Adrenal gland (tissue), 12 donors: ENCODE measurements around the gene ZNF561. TPM values are rescaled to one million over a fixed set of nuclear protein-coding genes. Genes with fewer than 3 reads are reported as not detected.
"Not testable (repeated sequence)": the region's sequence is repeated elsewhere in the genome, so short reads cannot be mapped to it uniquely, and the experiment has no call there.

Source experiments
- DNase-seq, 7 donors: peaks; one replicate each; pipeline ENCODE4 v3.0.0-alpha.2; 2019 to 2020
- H3K27ac ChIP-seq, 5 donors: fragments of 200-600 bp; sonication (generic) in 4 of 5; 1 replicate in 3 of 5; 2 replicates in 2 of 5; pipeline versions ENCODE4 v1.5.1 to v1.8.0; 2016 to 2020; ENCODE audit warnings: mild to moderate bottlenecking in 1 of 5
- H3K27me3 ChIP-seq: fragments of 200-600 bp; 2 replicates; pipeline ENCODE4 v1.8.0; 2021
- H3K36me3 ChIP-seq, 2 donors: fragments of 200-600 bp; replicated peaks in 1 of 2; 1 replicate in 1 of 2; 2 replicates in 1 of 2; pipeline versions ENCODE4 v1.5.1 to v1.8.0; 2018 to 2022
- H3K4me1 ChIP-seq, 2 donors: fragments of 200-600 bp; replicated peaks in 1 of 2; 1 replicate in 1 of 2; 2 replicates in 1 of 2; pipeline versions ENCODE4 v1.5.1 to v1.8.0; 2018 to 2021
- H3K4me3 ChIP-seq, 4 donors: fragments of 200-600 bp; sonication (generic) in 3 of 4; one replicate each; pipeline ENCODE4 v1.5.1; 2016 to 2018
- H3K9me3 ChIP-seq, 3 donors: fragments of 200-600 bp; sonication (generic) in 1 of 3; replicated peaks in 1 of 3; 1 replicate in 2 of 3; 2 replicates in 1 of 3; pipeline versions ENCODE4 v1.5.1 to v1.8.0; 2016 to 2021
- POLR2A ChIP-seq, 2 donors: fragments of 450-650 bp; IDR thresholded peaks; one replicate each; pipeline ENCODE4 v1.6.1; 2017; ENCODE audit warnings: antibody characterized with exemption in 2 of 2, mild to moderate bottlenecking in 2 of 2, moderate library complexity in 1 of 2
- WGBS, 4 donors: extraction: QIAGEN DNeasy Blood & Tissue Kit in 2 of 4; methylation state at CpG; one replicate each; pipeline versions ENCODE4 v1.1.5 to v1.1.7; 2013 to 2017; 5-methylcytosine and 5-hydroxymethylcytosine counted together
- intact Hi-C, 2 donors: fragments of 100-400 bp; cut with DNase I; formaldehyde crosslinking; loops; one replicate each; pipeline versions ENCODE4 v1.14.1 to v1.15.0; 2022 to 2023
- polyA plus RNA-seq, 3 donors: library from polyadenylated mRNA; stranded (reverse); fragments of 200-250 nt in 2 of 3; fragments of 350-450 nt in 1 of 3; fragmentation: Illumina TruSeq in 1 of 3; extraction: RNeasy Lipid Tissue Mini Kit (QIAGEN cat#74804) in 1 of 3; gene quantifications; one replicate each; pipeline ENCODE4 v1.2.3, GENCODE V29; 2013 to 2014
- total RNA-seq, 9 donors: library from RNA; depleted of rRNA in 4 of 9; stranded (reverse); fragments of >200 nt in 4 of 9; fragments of 120-200 nt in 1 of 9; fragmentation: NEBNext Ultra II Directional in 1 of 9; extraction: Animal tissue kit (Norgen Biotek cat#: 25700) in 1 of 9; gene quantifications; one replicate each; pipeline versions ENCODE4 v1.1.0 to v1.2.4, GENCODE V29; 2013 to 2023
- TF ChIP-seq, protein P1 (sequence below), 6 experiments: fragments of 450-650 bp in 4 of 6; fragments of 200-600 bp in 2 of 6; sonication (generic) in 1 of 6; IDR thresholded peaks; 1 replicate in 5 of 6; 2 replicates in 1 of 6; pipeline versions ENCODE4 v1.5.1 to v1.8.0; 2016 to 2021; ENCODE audit warnings: antibody characterized with exemption in 6 of 6, mild to moderate bottlenecking in 2 of 6, moderate library complexity in 1 of 6
- donor health status: healthy with polysubstance abuse.
- donor health status: Bipolar disorder and iron deficiency.
- donor health status: DM: yes; HTN: yes; CAD: no.
- donor health status: DM: no; HTN: no; CAD: no.
- donor health status: DM: no; HTN: no; CAD: no.
- donor health status: DM: yes; HTN: yes; CAD: no.

ZNF561 gene
- total and polyA plus RNA-seq, 12 donors, result 17.8 to 57.9 (median 30.5) TPM

DNA sequence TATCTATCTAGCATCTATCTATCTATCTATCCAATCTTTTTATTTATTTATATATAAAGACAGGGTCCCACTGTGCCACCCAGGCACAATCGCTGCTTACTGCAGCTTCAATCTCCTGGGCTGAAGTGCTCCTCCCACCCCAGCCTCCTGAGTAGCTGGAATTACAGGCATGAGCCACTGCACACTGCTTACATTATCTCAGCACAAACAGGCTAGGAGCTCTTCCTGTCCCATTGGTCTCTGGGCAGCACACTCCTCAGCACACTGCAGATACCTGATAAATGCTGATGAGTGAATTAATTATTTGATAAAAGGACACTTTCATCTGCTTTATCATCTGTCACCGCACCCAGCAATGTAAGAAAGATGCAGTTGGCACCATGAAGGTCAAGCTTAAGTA, 37.7 kb upstream of the ZNF561 start:
- Histone ChIP-seq H3K27ac (no peak overlapping the region), H3K36me3 (peaks cover 0 to 41% of the 10 kb centered on the region in 2 donors), H3K4me1 (no peaks in the 10 kb centered on the region), H3K4me3 (no peak overlapping the region), H3K9me3 (no peaks in the 10 kb centered on the region), H3K27me3 (no peaks in the 10 kb centered on the region)
- intact Hi-C loops, result loop anchor here in 1 of 2 donors (10.0 kb wide), 1 partner anchor 106 kb away; the partner anchor contains the start of gene ZNF846
- no peak for DNase-seq
- no peak for TF ChIP-seq POLR2A (IDR thresholded peaks at IDR 0.05)
- TF ChIP-seq, protein P1, sequence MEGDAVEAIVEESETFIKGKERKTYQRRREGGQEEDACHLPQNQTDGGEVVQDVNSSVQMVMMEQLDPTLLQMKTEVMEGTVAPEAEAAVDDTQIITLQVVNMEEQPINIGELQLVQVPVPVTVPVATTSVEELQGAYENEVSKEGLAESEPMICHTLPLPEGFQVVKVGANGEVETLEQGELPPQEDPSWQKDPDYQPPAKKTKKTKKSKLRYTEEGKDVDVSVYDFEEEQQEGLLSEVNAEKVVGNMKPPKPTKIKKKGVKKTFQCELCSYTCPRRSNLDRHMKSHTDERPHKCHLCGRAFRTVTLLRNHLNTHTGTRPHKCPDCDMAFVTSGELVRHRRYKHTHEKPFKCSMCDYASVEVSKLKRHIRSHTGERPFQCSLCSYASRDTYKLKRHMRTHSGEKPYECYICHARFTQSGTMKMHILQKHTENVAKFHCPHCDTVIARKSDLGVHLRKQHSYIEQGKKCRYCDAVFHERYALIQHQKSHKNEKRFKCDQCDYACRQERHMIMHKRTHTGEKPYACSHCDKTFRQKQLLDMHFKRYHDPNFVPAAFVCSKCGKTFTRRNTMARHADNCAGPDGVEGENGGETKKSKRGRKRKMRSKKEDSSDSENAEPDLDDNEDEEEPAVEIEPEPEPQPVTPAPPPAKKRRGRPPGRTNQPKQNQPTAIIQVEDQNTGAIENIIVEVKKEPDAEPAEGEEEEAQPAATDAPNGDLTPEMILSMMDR (IDR thresholded peaks at IDR 0.05), result no peak
- WGBS, 4 donors, result 87 to 95% (median 94%) methylated on average over 2 of the region's 2 CpGs

DNA sequence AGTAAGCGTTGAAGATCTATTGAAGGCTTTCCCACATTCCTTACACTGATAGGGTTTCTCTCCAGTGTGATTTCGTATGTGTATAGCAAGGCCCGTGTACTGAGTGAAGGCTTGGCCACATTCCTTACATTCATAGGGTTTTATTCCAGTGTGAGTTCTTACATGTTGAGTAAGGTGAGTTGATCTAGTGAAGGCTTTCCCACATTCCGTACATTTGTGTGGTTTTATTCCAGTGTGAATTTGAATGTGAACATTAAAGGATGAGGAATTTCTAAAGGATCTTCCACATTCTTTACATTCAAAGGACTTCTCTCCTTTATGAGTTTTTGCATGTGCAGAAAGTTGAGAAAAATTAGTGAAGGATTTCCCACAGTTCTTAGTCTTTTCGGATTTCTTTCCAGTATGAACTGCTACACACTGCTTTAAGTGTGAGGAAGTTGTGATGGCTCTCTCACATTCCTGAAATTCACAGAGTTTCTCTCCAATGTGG, 32.1 kb upstream of the ZNF561 start:
- H3K9me3 ChIP-seq, result peaks cover 0 to 11% (median 0%) of the 10 kb centered on the region in 3 donors
- H3K4me1 ChIP-seq, DNase-seq, H3K27me3 ChIP-seq, H3K27ac ChIP-seq, H3K4me3 ChIP-seq: not testable (repeated sequence)
- H3K36me3 ChIP-seq, result peaks cover 0 to 48% of the 10 kb centered on the region in 2 donors
- 97 to 98% (median 97%) methylated on average over 5 of the region's 5 CpGs for WGBS, 4 donors
- intact Hi-C loops, result loop anchor here in 1 of 2 donors (10.0 kb wide), 1 partner anchor 112 kb away; the partner anchor contains the start of gene ZNF846

DNA sequence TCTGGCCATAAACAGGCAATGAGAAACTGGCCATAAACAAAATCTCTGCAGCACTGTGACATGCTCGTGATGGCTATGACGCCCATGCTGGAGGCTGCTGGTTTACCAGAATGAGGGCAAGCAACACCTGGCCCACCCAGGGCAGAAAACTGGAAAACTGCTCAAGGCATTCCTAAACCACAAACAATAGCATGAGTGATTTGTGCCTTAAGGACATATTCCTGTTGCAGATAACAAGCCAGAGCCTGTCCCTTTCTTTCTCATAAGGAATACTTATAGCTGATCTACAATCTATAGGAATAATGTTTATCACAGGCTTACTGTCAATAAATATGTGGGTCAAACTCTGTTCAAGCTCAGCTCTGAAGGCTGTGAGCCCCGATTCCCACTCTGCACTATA, 30.4 kb upstream of the ZNF561 start:
- H3K9me3 ChIP-seq, result peaks cover 0 to 11% (median 0%) of the 10 kb centered on the region in 3 donors

DNA sequence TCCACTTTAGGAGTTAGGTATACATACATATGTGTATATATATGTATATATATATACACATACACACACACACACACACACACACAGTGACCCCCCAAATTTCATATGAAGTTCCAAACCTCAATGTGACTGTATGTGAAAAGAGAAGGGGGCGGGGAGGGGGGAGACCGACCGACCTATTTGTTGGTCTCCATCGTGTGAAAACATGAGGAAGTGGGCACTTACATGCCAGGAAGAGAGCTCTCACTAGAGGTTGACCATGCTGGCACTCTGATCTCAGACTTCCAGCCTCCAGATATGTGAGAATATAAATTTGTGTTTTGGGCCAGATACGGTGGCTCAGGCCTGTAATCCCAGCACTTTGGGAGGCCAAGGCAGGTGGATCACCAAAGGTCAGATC, 29.3 kb upstream of the ZNF561 start:
- peaks cover 0 to 11% (median 0%) of the 10 kb centered on the region in 3 donors for H3K9me3 ChIP-seq
- H3K27me3 ChIP-seq, result no peaks in the 10 kb centered on the region
- no peak overlapping the region for H3K4me3 ChIP-seq
- no peak overlapping the region for H3K27ac ChIP-seq
- no peak for TF ChIP-seq POLR2A (IDR thresholded peaks at IDR 0.05)
- TF ChIP-seq, protein P1 (IDR thresholded peaks at IDR 0.05), result no peak
- intact Hi-C loops, result loop anchor here in 1 of 2 donors (10.0 kb wide), 1 partner anchor 114 kb away; the partner anchor contains the start of gene ZNF846
- WGBS, 4 donors, result 87 to 96% (median 92%) methylated on average over 5 of the region's 5 CpGs
- H3K36me3 ChIP-seq, result peaks cover 0 to 35% of the 10 kb centered on the region in 2 donors
- DNase-seq, result no peak
- no peaks in the 10 kb centered on the region for H3K4me1 ChIP-seq

More for the DNA sequence above, 30.4 kb upstream of the ZNF561 start:
- peaks cover 0 to 46% of the 10 kb centered on the region in 2 donors for H3K36me3 ChIP-seq
- not testable (repeated sequence) for H3K4me1 ChIP-seq, H3K4me3 ChIP-seq, H3K27me3 ChIP-seq, H3K27ac ChIP-seq, DNase-seq
- 93 to 97% (median 97%) methylated on average over 3 of the region's 3 CpGs for WGBS, 4 donors
- intact Hi-C loops, result loop anchor here in 1 of 2 donors (10.0 kb wide), 1 partner anchor 113 kb away; the partner anchor contains the start of gene ZNF846

DNA sequence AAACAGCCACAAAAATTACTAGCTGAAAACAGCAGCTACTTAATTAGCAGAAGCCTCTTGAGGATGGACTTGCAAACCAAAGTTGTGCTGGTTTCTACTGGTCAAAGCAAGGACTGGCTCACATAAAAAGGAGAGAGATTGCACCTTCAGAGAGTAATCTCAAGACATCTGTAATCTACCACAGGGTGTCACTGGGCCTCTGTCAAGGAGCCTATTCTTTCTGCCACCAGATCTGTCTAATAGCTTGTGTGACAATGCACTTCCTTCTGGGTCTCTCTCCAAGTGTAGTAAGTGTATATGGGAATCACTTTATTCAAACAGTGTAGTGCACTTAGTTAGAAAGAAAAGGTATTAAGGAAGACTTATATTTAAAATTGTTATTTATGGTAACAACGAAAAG, 24.4 kb upstream of the ZNF561 start:
- no peaks in the 10 kb centered on the region for H3K9me3 ChIP-seq
- intact Hi-C loops, result no loop called here
- H3K4me1 ChIP-seq, result no peaks in the 10 kb centered on the region
- H3K36me3 ChIP-seq, result peaks cover 0 to 11% of the 10 kb centered on the region in 2 donors
- DNase-seq, result no peak
- TF ChIP-seq POLR2A (IDR thresholded peaks at IDR 0.05), result no peak
- TF ChIP-seq, protein P1 (IDR thresholded peaks at IDR 0.05), result no peak
- H3K27ac ChIP-seq, result no peak overlapping the region
- H3K27me3 ChIP-seq, result no peaks in the 10 kb centered on the region
- no peak overlapping the region for H3K4me3 ChIP-seq
- 86 to 96% (median 94%) methylated on average over 1 of the region's 1 CpG for WGBS, 4 donors
